Trophoblast cell (in vitro differentiated cells and primary cell): ENCODE results near the gene SLC22A9.
"Not testable (repeated sequence)": the region's sequence is repeated elsewhere in the genome, so short reads cannot be mapped to it uniquely, and the experiment has no call there.

Source experiments
- DNase-seq, 2 donors: peaks; one replicate each; pipeline ENCODE4 v3.0.0-alpha.2; 2016
- H2AFZ ChIP-seq: 2 replicates; pipeline ENCODE4 v1.6.1; 2013; ENCODE audit warnings: low read length, moderate library complexity, mild to moderate bottlenecking; ENCODE audit not compliant: insufficient read depth, poor library complexity
- H2AK5ac ChIP-seq: 2 replicates; pipeline ENCODE4 v1.6.1; 2013; ENCODE audit warnings: mild to moderate bottlenecking, low read length
- H2BK120ac ChIP-seq: 2 replicates; pipeline ENCODE4 v1.6.1; 2013; ENCODE audit warnings: low read length, mild to moderate bottlenecking, moderate library complexity; ENCODE audit not compliant: insufficient read depth, poor library complexity
- H2BK12ac ChIP-seq: 2 replicates; pipeline ENCODE4 v1.6.1; 2013; ENCODE audit warnings: mild to moderate bottlenecking, low read length, moderate library complexity
- H2BK5ac ChIP-seq: 2 replicates; pipeline ENCODE4 v1.6.1; 2013; ENCODE audit warnings: low read length, low read depth, moderate library complexity, mild to moderate bottlenecking; ENCODE audit not compliant: poor library complexity
- H3K14ac ChIP-seq: 2 replicates; pipeline ENCODE4 v1.6.1; 2013; ENCODE audit warnings: mild to moderate bottlenecking, low read length
- H3K18ac ChIP-seq: 2 replicates; pipeline ENCODE4 v1.6.1; 2013; ENCODE audit warnings: mild to moderate bottlenecking, low read length
- H3K23ac ChIP-seq: 2 replicates; pipeline ENCODE4 v1.6.1; 2013; ENCODE audit warnings: low read length
- H3K27ac ChIP-seq: 2 replicates; pipeline ENCODE4 v1.5.1; 2013; ENCODE audit warnings: low read depth, mild to moderate bottlenecking, inconsistent platforms, low read length, moderate library complexity
- H3K27me3 ChIP-seq: 2 replicates; pipeline ENCODE4 v1.6.1; 2013; ENCODE audit warnings: inconsistent platforms, mild to moderate bottlenecking, low read length, moderate library complexity; ENCODE audit not compliant: insufficient read depth
- H3K36me3 ChIP-seq, 2 experiments: 1 replicate in 1 of 2; 2 replicates in 1 of 2; pipeline ENCODE4 v1.6.1; 2013; ENCODE audit warnings: low read length in 2 of 2, mild to moderate bottlenecking in 2 of 2, moderate library complexity in 1 of 2; ENCODE audit not compliant: insufficient read depth in 2 of 2, control insufficient read depth in 1 of 2
- H3K4ac ChIP-seq: 2 replicates; pipeline ENCODE4 v1.6.1; 2013; ENCODE audit warnings: low read depth, mild to moderate bottlenecking, low read length, moderate library complexity
- H3K4me1 ChIP-seq, 2 experiments: 1 replicate in 1 of 2; 2 replicates in 1 of 2; pipeline ENCODE4 v1.6.1; 2013; ENCODE audit warnings: low read length in 2 of 2, mild to moderate bottlenecking in 2 of 2, moderate library complexity in 1 of 2; ENCODE audit not compliant: insufficient read depth in 2 of 2, control insufficient read depth in 1 of 2
- H3K4me2 ChIP-seq: 2 replicates; pipeline ENCODE4 v1.6.1; 2013; ENCODE audit warnings: inconsistent platforms, mild to moderate bottlenecking, low read length, moderate library complexity
- H3K4me3 ChIP-seq: 2 replicates; pipeline ENCODE4 v1.5.1; 2013; ENCODE audit warnings: mild to moderate bottlenecking, low read depth, low read length, inconsistent platforms
- H3K79me1 ChIP-seq: one replicate; pipeline ENCODE4 v1.6.1; 2013; ENCODE audit warnings: low read length
- H3K79me2 ChIP-seq: 2 replicates; pipeline ENCODE4 v1.6.1; 2013; ENCODE audit warnings: low read length, mild to moderate bottlenecking; ENCODE audit not compliant: control insufficient read depth, insufficient read depth, poor library complexity
- H3K9ac ChIP-seq: 2 replicates; pipeline ENCODE4 v1.6.1; 2013; ENCODE audit warnings: mild to moderate bottlenecking, low read length
- H3K9me3 ChIP-seq: 2 replicates; pipeline ENCODE4 v1.6.1; 2013; ENCODE audit warnings: low read depth, mild to moderate bottlenecking, control low read depth, inconsistent platforms, low read length; ENCODE audit not compliant: insufficient read depth
- H4K12ac ChIP-seq: 2 replicates; pipeline ENCODE4 v1.6.1; 2013; ENCODE audit warnings: low read depth, mild to moderate bottlenecking, low read length, moderate library complexity
- H4K8ac ChIP-seq: 2 replicates; pipeline ENCODE4 v1.6.1; 2013; ENCODE audit warnings: low read depth, mild to moderate bottlenecking, low read length, moderate library complexity
- H4K91ac ChIP-seq: one replicate; pipeline ENCODE4 v1.6.1; 2013; ENCODE audit warnings: low read depth, mild to moderate bottlenecking, low read length, moderate library complexity
- WGBS: extraction: QIAGEN DNeasy Blood & Tissue Kit; methylation state at CpG from one replicate; pipeline ENCODE4 v1.1.7; 2013; ENCODE audit warnings: missing lambda C conversion rate; ENCODE audit not compliant: insufficient read length, insufficient coverage; ENCODE audit errors: extremely low coverage; 5-methylcytosine and 5-hydroxymethylcytosine counted together

The SLC22A9 gene

GRCh38 chr11:63427971-63428508 is 58.5 kb downstream of the SLC22A9 start:
- no peak overlapping the region for H2BK12ac ChIP-seq
- no peaks in the 10 kb centered on the region for H3K4me1 ChIP-seq
- H2AK5ac ChIP-seq = no peak overlapping the region
- H3K4me2 ChIP-seq = no peak overlapping the region
- H3K27me3 ChIP-seq = no peaks in the 10 kb centered on the region
- no peak overlapping the region for H4K91ac ChIP-seq
- H3K4me3 ChIP-seq = no peak overlapping the region
- H3K18ac ChIP-seq = no peak overlapping the region
- H4K12ac ChIP-seq = no peak overlapping the region
- no CpG with 5 or more reads among the region's 2 CpGs for WGBS
- DNase-seq = no peak
- no peak overlapping the region for H3K23ac ChIP-seq
- H3K14ac ChIP-seq = no peak overlapping the region
- H3K79me2 ChIP-seq = no peaks in the 10 kb centered on the region
- peaks cover 10% of the 10 kb centered on the region for H3K9me3 ChIP-seq
- no peak overlapping the region for H3K27ac ChIP-seq
- no peaks in the 10 kb centered on the region for H3K79me1 ChIP-seq
- H2BK120ac ChIP-seq = no peak overlapping the region
- H2AFZ ChIP-seq = no peak overlapping the region
- no peaks in the 10 kb centered on the region for H3K36me3 ChIP-seq
- no peak overlapping the region for H3K9ac ChIP-seq
- H2BK5ac ChIP-seq = no peak overlapping the region
- no peak overlapping the region for H3K4ac ChIP-seq
- H4K8ac ChIP-seq = no peak overlapping the region

DNA sequence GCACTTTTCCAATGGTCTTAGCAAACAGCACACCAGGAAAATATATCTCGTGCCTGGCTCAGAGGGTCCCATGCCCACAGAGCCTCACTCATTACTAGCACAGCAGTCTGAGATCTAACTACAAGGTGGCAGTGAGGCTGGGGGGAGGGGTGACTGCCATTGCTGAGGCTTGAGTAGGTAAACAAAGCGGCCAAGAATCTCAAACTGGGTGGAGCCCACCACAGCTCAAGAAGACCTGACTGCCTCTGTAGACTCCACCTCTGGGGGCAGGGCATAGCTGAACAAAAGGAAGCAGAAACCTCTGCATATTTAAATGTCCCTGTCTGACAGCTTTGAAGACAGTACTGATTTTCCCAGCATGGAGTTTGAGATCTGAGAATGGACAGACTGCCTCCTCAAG is 61.1 kb downstream of the SLC22A9 start:
- not testable (repeated sequence) for H2BK12ac ChIP-seq, H3K79me1 ChIP-seq, H3K36me3 ChIP-seq, H3K9me3 ChIP-seq, H3K4me2 ChIP-seq, H4K8ac ChIP-seq, H4K91ac ChIP-seq, H2AK5ac ChIP-seq, H3K27me3 ChIP-seq, H2BK120ac ChIP-seq, H2BK5ac ChIP-seq, H3K4me3 ChIP-seq, H3K79me2 ChIP-seq, H4K12ac ChIP-seq, H3K4ac ChIP-seq, H3K27ac ChIP-seq, H3K14ac ChIP-seq, H3K4me1 ChIP-seq, H3K23ac ChIP-seq, H2AFZ ChIP-seq, DNase-seq, H3K18ac ChIP-seq
- WGBS = no CpG with 5 or more reads among the region's 2 CpGs
- peak overlapping the region; percentile 49 for H3K9ac ChIP-seq

DNA sequence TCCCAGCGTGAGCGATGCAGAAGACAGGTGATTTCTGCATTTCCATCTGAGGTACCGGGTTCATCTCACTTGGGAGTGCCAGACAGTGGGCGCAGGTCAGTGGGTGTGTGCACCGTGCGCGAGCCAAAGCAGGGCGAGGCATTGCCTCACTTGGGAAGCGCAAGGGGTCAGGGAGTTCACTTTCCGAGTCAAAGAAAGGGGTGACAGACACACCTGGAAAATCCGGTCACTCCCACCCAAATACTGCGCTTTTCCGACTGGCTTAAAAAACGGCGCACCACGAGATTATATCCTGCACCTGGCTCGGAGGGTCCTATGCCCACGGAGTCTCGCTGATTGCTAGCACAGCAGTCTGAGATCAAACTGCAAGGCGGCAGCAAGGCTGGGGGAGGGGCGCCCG is 65.8 kb downstream of the SLC22A9 start:
- H3K9ac ChIP-seq, H3K79me2 ChIP-seq, H4K91ac ChIP-seq, H3K4me1 ChIP-seq, H3K14ac ChIP-seq, H2BK12ac ChIP-seq, H2AFZ ChIP-seq, H4K12ac ChIP-seq, H3K27me3 ChIP-seq, H3K4me2 ChIP-seq, H3K4ac ChIP-seq, H2BK5ac ChIP-seq, H3K27ac ChIP-seq, H2AK5ac ChIP-seq, DNase-seq, H3K23ac ChIP-seq, H3K9me3 ChIP-seq, H3K79me1 ChIP-seq, H2BK120ac ChIP-seq, H3K4me3 ChIP-seq, H3K18ac ChIP-seq, H3K36me3 ChIP-seq: not testable (repeated sequence)
- WGBS = no CpG with 5 or more reads among the region's 22 CpGs
- H4K8ac ChIP-seq = peak overlapping the region; percentile 47

GRCh38 chr11:63435831-63436230 is 66.2 kb downstream of the SLC22A9 start:
- H3K79me1 ChIP-seq, H3K9ac ChIP-seq, H3K4ac ChIP-seq, H4K91ac ChIP-seq, H4K8ac ChIP-seq, H3K27ac ChIP-seq, H3K36me3 ChIP-seq, H2BK12ac ChIP-seq, H2BK5ac ChIP-seq, H2AK5ac ChIP-seq, H3K27me3 ChIP-seq, H3K18ac ChIP-seq, DNase-seq, H3K9me3 ChIP-seq, H3K4me2 ChIP-seq, H3K4me3 ChIP-seq, H4K12ac ChIP-seq, H2BK120ac ChIP-seq, H3K23ac ChIP-seq, H3K4me1 ChIP-seq, H2AFZ ChIP-seq, H3K14ac ChIP-seq, H3K79me2 ChIP-seq: not testable (repeated sequence)
- WGBS = no CpG with 5 or more reads among the region's 4 CpGs
